ENCODE data around the gene LDLRAD3.

LDLRAD3 gene

DNA sequence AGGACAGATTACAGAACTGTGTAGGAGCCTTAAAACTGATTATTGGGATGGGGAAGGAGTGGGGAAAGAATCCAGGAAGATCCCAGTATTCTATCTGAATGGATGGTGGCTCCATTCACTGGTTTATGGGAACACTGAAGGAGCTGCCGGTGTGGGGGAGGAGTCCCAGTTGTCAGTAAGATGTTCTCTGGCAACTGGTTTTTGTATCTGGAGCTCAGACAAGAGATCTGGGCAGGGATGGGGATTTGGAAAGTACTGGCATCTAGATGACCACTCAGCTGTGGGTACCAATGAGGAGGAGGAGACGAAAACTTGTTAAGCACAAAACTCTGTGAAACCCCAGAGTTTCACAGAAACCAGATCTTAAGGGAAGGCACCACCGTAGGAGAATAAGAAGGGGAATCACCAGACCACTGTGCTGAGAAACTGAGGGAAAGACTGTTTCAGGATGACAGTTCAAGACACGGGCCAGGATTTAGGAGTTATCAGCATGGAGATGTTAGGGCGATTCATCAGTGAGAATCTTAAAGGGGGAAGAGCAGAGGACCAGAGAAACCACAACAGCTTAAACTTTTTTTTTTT is 28.1 kb downstream of the LDLRAD3 start:
- TF ChIP-seq, protein P1, sequence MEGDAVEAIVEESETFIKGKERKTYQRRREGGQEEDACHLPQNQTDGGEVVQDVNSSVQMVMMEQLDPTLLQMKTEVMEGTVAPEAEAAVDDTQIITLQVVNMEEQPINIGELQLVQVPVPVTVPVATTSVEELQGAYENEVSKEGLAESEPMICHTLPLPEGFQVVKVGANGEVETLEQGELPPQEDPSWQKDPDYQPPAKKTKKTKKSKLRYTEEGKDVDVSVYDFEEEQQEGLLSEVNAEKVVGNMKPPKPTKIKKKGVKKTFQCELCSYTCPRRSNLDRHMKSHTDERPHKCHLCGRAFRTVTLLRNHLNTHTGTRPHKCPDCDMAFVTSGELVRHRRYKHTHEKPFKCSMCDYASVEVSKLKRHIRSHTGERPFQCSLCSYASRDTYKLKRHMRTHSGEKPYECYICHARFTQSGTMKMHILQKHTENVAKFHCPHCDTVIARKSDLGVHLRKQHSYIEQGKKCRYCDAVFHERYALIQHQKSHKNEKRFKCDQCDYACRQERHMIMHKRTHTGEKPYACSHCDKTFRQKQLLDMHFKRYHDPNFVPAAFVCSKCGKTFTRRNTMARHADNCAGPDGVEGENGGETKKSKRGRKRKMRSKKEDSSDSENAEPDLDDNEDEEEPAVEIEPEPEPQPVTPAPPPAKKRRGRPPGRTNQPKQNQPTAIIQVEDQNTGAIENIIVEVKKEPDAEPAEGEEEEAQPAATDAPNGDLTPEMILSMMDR (IDR thresholded peaks at IDR 0.05; ENCODE audit: low read depth, low read length, missing control alignments) = no peak
- no peak overlapping the region for H3K4me3 ChIP-seq (ENCODE audit: low read depth, low read length)
- in situ Hi-C loops (cut with HindIII; ENCODE audit: low sequenced_read_pairs) = no loop called here
- no peak for DNase-seq (ENCODE audit: low read depth)

GRCh38 chr11:35974882-35975589 is 31.2 kb downstream of the LDLRAD3 start:
- TF ChIP-seq, protein P1 (IDR thresholded peaks at IDR 0.05; ENCODE audit: low read depth, low read length, missing control alignments) = no peak
- in situ Hi-C loops (cut with HindIII; ENCODE audit: low sequenced_read_pairs) = no loop called here
- no peak overlapping the region for H3K4me3 ChIP-seq (ENCODE audit: low read depth, low read length)
- no peak for DNase-seq (ENCODE audit: low read depth)

GRCh38 chr11:35976434-35976833 is 32.6 kb downstream of the LDLRAD3 start:
- in situ Hi-C loops (cut with HindIII; ENCODE audit: low sequenced_read_pairs) = no loop called here
- TF ChIP-seq, protein P1 (IDR thresholded peaks at IDR 0.05; ENCODE audit: low read depth, low read length, missing control alignments) = no peak
- DNase-seq (ENCODE audit: low read depth) = no peak
- H3K4me3 ChIP-seq (ENCODE audit: low read depth, low read length) = no peak overlapping the region

- TF ChIP-seq, protein P1 (IDR thresholded peaks at IDR 0.05; ENCODE audit: low read depth, low read length, missing control alignments) = no peak
- H3K4me3 ChIP-seq (ENCODE audit: low read depth, low read length) = no peak overlapping the region
- in situ Hi-C loops (cut with HindIII; ENCODE audit: low sequenced_read_pairs) = no loop called here
- DNase-seq (ENCODE audit: low read depth) = no peak
Observed at GRCh38 chr11:35978183-35978582, 34.3 kb downstream of the LDLRAD3 start.

- TF ChIP-seq, protein P1 (IDR thresholded peaks at IDR 0.05; ENCODE audit: low read depth, low read length, missing control alignments) = no peak
- DNase-seq (ENCODE audit: low read depth) = no peak
- H3K4me3 ChIP-seq (ENCODE audit: low read depth, low read length) = no peak overlapping the region
- in situ Hi-C loops (cut with HindIII; ENCODE audit: low sequenced_read_pairs) = no loop called here
Observed at GRCh38 chr11:35978891-35979290, 35.0 kb downstream of the LDLRAD3 start.

- H3K4me3 ChIP-seq (ENCODE audit: low read depth, low read length) = no peak overlapping the region
- in situ Hi-C loops (cut with HindIII; ENCODE audit: low sequenced_read_pairs) = no loop called here
- DNase-seq (ENCODE audit: low read depth) = no peak
- TF ChIP-seq, protein P1 (IDR thresholded peaks at IDR 0.05; ENCODE audit: low read depth, low read length, missing control alignments) = no peak
Observed at GRCh38 chr11:35980686-35981390, 37.0 kb downstream of the LDLRAD3 start.

All from astrocyte of the cerebellum (primary cell).